HG03103 (cell line): ENCODE measurements around the gene RAB1B.
"Not testable (repeated sequence)": the region's sequence is repeated elsewhere in the genome, so short reads cannot be mapped to it uniquely, and the experiment has no call there.

Experiments
- ATAC-seq: cut with Tn5 transposase; IDR thresholded peaks from one replicate; pipeline ENCODE4 v1.9.1; 2021; ENCODE audit warnings: low read depth; ENCODE audit not compliant: unreplicated experiment

Gene RAB1B

GRCh38 chr11:66265531-66266377 lies 2.7 kb upstream of the RAB1B start:
- no peak for ATAC-seq

DNA sequence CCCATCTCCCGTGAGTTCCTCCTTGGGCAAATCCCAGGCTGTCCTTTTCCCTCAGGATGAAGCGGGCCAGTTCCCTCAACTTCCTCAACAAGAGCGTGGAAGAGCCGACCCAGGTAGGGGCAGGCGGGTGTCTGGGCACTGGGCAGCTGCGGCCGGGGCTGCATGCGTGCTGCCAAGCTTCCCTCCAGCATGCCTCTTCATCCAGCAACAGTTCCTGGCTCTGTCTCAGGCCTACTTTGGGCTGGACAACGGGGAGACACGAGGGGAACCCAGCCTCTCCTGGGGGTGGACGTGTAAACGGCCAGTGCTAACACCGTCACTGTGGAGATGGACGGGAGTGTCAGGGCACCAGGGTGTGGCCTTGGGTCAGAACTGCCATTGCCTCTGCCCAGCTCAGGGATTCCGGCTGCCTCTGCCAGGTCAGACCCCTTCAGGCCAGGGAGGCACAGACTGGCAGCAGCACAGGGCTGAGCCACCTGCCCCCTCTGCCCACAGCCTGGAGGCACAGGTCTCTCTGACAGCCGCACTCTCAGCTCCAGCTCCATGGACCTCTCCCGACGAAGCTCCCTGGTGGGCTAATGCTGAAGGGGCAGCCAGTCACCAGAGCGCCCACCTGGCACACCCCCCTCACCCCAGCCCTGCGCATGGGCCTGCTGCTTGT lies 1.9 kb upstream of the RAB1B start:
- ATAC-seq, result no peak

GRCh38 chr11:66267039-66267378 lies 1.4 kb upstream of the RAB1B start:
- ATAC-seq, result no peak

- peak; percentile 43 for ATAC-seq
Observed at GRCh38 chr11:66267379-66268243, 828 bp upstream of the RAB1B start.

GRCh38 chr11:66268952-66269905 lies 790 bp downstream of the RAB1B start:
- no peak for ATAC-seq

GRCh38 chr11:66271816-66272215 lies 3.4 kb downstream of the RAB1B start:
- ATAC-seq, result no peak

DNA sequence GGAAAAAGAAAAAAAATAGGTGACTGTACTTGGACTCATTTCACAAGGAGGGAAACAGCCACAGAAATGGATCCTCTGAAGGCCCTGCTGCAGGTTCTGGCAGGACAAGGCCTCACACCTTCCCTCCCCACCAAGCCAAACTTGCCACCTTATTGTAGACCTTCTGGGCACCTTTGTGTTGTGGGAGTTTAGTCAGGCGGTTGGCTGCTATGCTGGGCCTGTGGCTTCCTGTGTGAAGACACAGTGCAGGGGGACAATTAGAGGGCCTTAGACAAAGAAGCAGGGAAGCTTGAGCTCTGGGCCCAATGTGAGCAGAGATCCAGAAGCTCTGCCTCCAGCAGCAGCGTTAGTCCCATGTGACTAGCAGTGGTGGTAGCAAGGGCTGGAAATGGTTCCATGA lies 4.2 kb downstream of the RAB1B start:
- no peak for ATAC-seq

DNA sequence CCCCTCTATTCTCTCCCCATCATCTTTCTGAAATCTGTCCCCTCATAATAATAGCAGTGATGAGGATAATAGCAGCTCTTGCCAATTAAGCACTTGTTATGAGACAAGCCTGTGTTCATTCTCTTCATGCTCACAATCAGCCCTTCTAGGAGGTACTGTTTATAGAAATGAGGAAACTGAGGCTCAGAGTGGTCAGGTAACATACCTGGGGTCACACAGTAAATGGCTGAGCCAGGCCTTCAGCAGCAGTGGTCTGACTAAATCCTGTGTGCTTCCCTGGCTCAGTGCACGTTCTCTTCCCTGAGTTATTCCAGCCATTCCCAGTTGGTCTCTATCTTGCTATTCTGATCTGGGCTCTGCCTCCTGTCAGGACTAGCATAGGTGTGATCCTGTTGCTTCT lies 5.8 kb downstream of the RAB1B start:
- ATAC-seq, result no peak

DNA sequence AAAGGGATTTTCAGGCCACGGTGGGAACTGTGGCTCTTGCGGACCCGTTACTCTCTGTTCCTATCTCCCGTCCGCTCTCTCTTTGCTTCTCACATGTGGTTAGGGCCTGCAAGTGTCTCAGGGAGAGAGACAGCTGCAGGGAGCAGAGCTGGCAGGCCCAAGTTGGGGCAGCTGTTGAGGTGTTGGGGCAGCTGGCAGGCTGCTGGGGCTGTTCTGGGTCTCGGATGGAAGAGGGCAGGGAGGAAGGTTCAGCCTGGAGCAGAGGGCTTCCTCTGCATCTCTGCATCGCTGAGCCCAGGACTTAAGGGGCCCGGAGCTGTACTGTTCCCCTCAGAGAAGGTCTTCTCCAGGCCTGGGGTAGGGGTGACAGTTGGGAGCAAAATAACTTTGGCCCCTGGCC lies 7.0 kb downstream of the RAB1B start:
- no peak for ATAC-seq

- no peak for ATAC-seq
Observed at GRCh38 chr11:66275984-66276612, 7.7 kb downstream of the RAB1B start.

DNA sequence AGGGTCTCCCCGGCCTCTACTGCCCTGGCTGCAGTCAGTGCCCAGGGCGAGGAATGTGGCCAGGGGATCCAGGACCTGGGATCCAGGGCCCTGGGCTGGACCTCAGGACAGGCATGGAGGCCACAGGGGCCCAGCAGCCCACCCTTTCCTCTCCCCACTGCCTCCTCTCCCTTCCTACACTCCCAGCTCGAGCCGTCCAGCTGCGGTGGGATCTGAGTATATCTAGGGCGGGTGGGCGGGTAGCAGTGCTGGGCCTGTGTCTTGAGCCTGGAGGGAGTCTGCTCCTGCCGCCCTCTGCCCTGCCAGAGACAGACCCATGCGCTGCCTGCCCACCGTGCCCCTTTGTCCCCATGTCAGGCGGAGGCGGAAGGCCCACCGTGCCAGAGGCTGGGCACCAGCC lies 8.2 kb downstream of the RAB1B start:
- not testable (repeated sequence) for ATAC-seq

- ATAC-seq, result not testable (repeated sequence)
Observed at GRCh38 chr11:66277064-66277463, 8.6 kb downstream of the RAB1B start.

GRCh38 chr11:66277471-66278362 lies 9.3 kb downstream of the RAB1B start, which contains the start of gene CNIH2:
Gene CNIH2, plus strand, starts transcription at chr11:66278175. Its CDS starts 282 bp downstream, at chr11:66278457.
- ATAC-seq, result no peak

- ATAC-seq, result no peak
Observed at GRCh38 chr11:66278363-66279091, 10.1 kb downstream of the RAB1B start.

DNA sequence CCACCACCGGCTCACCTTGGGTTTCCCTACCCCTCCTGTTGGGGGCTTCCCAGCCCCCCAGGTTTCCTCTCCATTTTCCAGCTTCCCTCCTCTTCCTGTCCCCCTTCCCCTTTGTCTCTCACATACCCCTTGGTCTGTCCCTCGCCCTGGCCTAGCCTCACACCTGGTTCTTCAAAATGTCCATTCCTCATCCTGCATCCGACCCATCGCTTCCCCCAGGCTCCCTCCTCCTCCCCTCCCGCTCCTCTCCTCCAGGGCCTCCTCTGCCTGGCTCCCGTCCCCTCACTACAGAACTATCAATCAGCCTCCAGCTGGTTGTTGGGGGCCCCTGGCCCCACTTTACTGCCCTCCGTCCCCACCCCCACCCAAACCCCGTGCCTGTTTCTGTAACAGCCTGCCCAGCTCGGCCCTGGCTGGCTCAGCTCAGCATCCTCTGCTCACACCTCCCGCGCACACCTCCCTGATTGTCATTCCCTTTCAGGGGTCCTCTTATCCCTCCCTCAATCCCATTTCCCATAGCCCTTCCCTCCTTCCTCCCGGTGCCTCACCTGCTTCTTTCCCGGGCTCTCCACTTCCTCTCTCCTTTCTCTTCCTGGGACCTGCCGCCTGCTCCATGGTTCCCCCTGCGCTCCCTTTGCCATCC lies 10.8 kb downstream of the RAB1B start:
- ATAC-seq, result no peak

DNA sequence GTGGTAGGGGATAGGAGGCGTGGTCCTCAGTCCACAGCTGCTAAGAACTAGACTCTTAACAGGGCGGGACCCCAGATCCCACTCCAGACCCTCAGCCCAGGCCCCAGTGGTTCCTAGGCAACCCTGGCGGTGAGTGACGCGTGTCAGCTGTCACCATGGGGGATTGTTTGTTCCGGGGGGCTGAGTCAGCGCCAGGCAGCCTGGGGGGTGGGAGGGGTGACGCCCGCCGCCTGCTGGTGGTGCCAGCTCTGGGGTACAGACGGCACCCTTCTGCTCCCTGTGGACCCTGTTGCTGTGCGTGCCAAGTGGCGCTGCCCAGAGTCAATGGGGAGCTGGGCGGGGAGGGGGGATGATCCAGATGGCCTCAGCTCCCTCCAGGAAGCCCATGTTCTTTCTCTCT lies 12.0 kb downstream of the RAB1B start:
- no peak for ATAC-seq

DNA sequence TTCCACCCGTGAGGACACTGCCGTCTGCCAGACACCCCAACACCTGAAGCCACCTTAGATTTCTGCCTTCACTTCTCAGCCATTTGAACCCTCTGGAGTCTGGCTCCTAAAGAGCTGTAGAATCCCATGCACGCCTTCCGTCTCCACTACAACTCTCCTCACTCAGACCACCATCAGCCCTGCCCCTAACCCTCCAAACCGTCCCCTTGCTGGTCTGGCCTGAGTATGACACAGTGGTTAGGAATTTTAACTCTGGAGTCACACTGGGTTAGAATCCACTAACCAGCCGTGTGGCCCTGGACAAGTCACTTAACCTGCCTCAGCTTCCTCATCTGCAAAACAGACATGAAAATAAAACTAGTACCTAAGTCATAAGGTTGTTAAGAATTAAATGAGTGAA lies 12.6 kb downstream of the RAB1B start:
- ATAC-seq, result no peak
